Kidney capillary endothelial cell (primary cell): ENCODE data around the gene TMEM231.

Experiments used
- DNase-seq: peaks from one replicate; pipeline ENCODE4 v3.0.0-alpha.2; 2018; ENCODE audit warnings: low spot score

The TMEM231 gene

GRCh38 chr16:75488322-75488721 is 67.7 kb downstream of the TMEM231 start:
- no peak for DNase-seq
